HepG2 (cell line): Measurements from ENCODE around the gene MLYCD. TPM values are rescaled to one million over a fixed set of nuclear protein-coding genes. Genes with fewer than 3 reads are reported as not detected.

Experiments used
- ATAC-seq: fragments of 200-7000 bp; cut with Tn5 transposase; 3 replicates; pipeline ENCODE4 v1.9.1; 2020; ENCODE audit warnings: mild to moderate bottlenecking, moderate library complexity
- BruUV-seq: library from RNA; stranded (reverse); fragments of 400-500 nt; replicated peaks from 2 replicates; lab custom pipeline; 2021; lab: Mats Ljungman, UMichigan
- CTCF ChIA-PET: fragments of 300-600 bp; formaldehyde crosslinking; extraction: SDS; loops from one replicate; lab custom pipeline; 2021; ENCODE audit warnings: low total read pairs, inconsistent platforms, low intra/inter-chr PET ratio; lab: Yijun Ruan, JAX
- POLR2A ChIA-PET: fragments of 350-600 bp; sonication (Branson Sonifier 250); formaldehyde crosslinking; loops from one replicate; lab custom pipeline; 2020; ENCODE audit warnings: antibody characterized with exemption, inconsistent platforms; lab: Yijun Ruan, JAX
- DNase-seq: peaks from one replicate; pipeline ENCODE4 v3.0.0-alpha.2; 2015; ENCODE audit warnings: low spot score
- FAIRE-seq: peaks from 3 replicates; lab custom pipeline; 2011; peaks lifted over from hg19 to GRCh38; lab: Jason Lieb, UNC
- H2AFZ ChIP-seq: one replicate; pipeline ENCODE4 v1.6.1; 2011; ENCODE audit warnings: low read length, inconsistent platforms
- H3K27ac ChIP-seq: fragments of 300-600 bp; 3 replicates; pipeline ENCODE4 v1.8.0; 2011; ENCODE audit warnings: mixed run types, mild to moderate bottlenecking, mixed read lengths, low read length, inconsistent platforms; ENCODE audit not compliant: insufficient read depth; ENCODE audit errors: extremely low read length
- H3K27me3 ChIP-seq, 2 experiments: fragments of 200-600 bp in 1 of 2; 2 replicates in 1 of 2; 3 replicates in 1 of 2; pipeline versions ENCODE4 v1.6.0 to v1.8.0; 2011; ENCODE audit warnings: low read length in 2 of 2, mild to moderate bottlenecking in 2 of 2, moderate library complexity in 2 of 2, inconsistent platforms in 1 of 2; ENCODE audit not compliant: insufficient read depth in 2 of 2, control insufficient read depth in 1 of 2
- H3K36me3 ChIP-seq, 2 experiments: fragments of 200-600 bp in 1 of 2; replicated peaks in 1 of 2; 2 replicates in 1 of 2; 3 replicates in 1 of 2; pipeline versions ENCODE4 v1.5.1 to v1.8.0; 2011; ENCODE audit warnings: low read length in 2 of 2, inconsistent platforms in 1 of 2; ENCODE audit not compliant: insufficient read depth in 2 of 2, control insufficient read depth in 1 of 2
- H3K4me1 ChIP-seq: 2 replicates; pipeline ENCODE4 v1.5.1; 2012; ENCODE audit warnings: low read length, inconsistent platforms; ENCODE audit not compliant: insufficient read depth
- H3K4me2 ChIP-seq: 2 replicates; pipeline ENCODE4 v1.6.0; 2011; ENCODE audit warnings: low read depth, low read length, inconsistent platforms
- H3K4me3 ChIP-seq, 3 experiments: fragments of 200-600 bp in 1 of 3; sonication (generic), shearing (Covaris generic) in 1 of 3; replicated peaks in 1 of 3; 2 replicates each; pipeline ENCODE4 v1.5.1; 2011 to 2016; ENCODE audit warnings: low read length in 3 of 3, inconsistent platforms in 2 of 3, low read depth in 2 of 3, mild to moderate bottlenecking in 2 of 3, control low read depth in 1 of 3, mixed read lengths in 1 of 3; ENCODE audit not compliant: insufficient read depth in 1 of 3
- H3K79me2 ChIP-seq: one replicate; pipeline ENCODE4 v1.6.1; 2011; ENCODE audit warnings: low read length, inconsistent platforms; ENCODE audit not compliant: insufficient read depth
- H3K9ac ChIP-seq: 2 replicates; pipeline ENCODE4 v1.6.0; 2011; ENCODE audit warnings: mild to moderate bottlenecking, low read depth, low read length, inconsistent platforms; ENCODE audit not compliant: insufficient read depth
- H3K9me3 ChIP-seq: 2 replicates; pipeline ENCODE4 v1.5.1; 2012; ENCODE audit warnings: mild to moderate bottlenecking, low read length
- H4K20me1 ChIP-seq: 2 replicates; pipeline ENCODE4 v1.6.0; 2011; ENCODE audit warnings: inconsistent platforms, mild to moderate bottlenecking, low read length, moderate library complexity; ENCODE audit not compliant: insufficient read depth
- ASH2L ChIP-seq: fragments of 300-600, 200-600 bp; sonication (generic); IDR thresholded peaks from 2 replicates; pipeline ENCODE4 v1.7.0; 2017; ENCODE audit warnings: low read depth, mild to moderate bottlenecking, moderate library complexity, mixed read lengths, low read length; ENCODE audit not compliant: insufficient read length
- GPBP1L1 ChIP-seq: sonication (generic); formaldehyde crosslinking; IDR thresholded peaks from 2 replicates; pipeline ENCODE4 v1.5.0; 2020; ENCODE audit warnings: mild to moderate bottlenecking, missing genetic modification reagents
- NR2F1 ChIP-seq, 2 experiments: fragments of 450-650 bp in 1 of 2; formaldehyde crosslinking in 1 of 2; IDR thresholded peaks; 2 replicates each; pipeline versions ENCODE4 v1.5.0 to v1.6.1; 2016 to 2020; ENCODE audit warnings: mild to moderate bottlenecking in 1 of 2, missing compliant biosample characterization in 1 of 2, missing genetic modification reagents in 1 of 2, moderate library complexity in 1 of 2
- PATZ1 ChIP-seq: sonication (generic); formaldehyde crosslinking; IDR thresholded peaks from 2 replicates; pipeline ENCODE4 v1.4.0; 2020; ENCODE audit warnings: missing genetic modification reagents
- PHF5A ChIP-seq: IDR thresholded peaks from one replicate; pipeline ENCODE4 v1.6.1; 2018; ENCODE audit warnings: low read depth, missing genetic modification reagents; ENCODE audit not compliant: unreplicated experiment
- PRDM10 ChIP-seq: sonication (generic); formaldehyde crosslinking; IDR thresholded peaks from 2 replicates; pipeline ENCODE4 v1.4.0; 2020; ENCODE audit warnings: low read depth, missing genetic modification reagents
- ZNF879 ChIP-seq: sonication (generic); formaldehyde crosslinking; IDR thresholded peaks from 2 replicates; pipeline ENCODE4 v1.8.1; 2023; ENCODE audit warnings: missing genetic modification reagents
- ZZZ3 ChIP-seq: sonication (generic); formaldehyde crosslinking; IDR thresholded peaks from 2 replicates; pipeline ENCODE4 v1.4.0; 2020; ENCODE audit warnings: missing genetic modification reagents, mild to moderate bottlenecking, borderline replicate concordance
- WGBS: methylation state at CpG from one replicate; pipeline ENCODE4 v1.1.6; 2017; ENCODE audit warnings: low lambda C conversion rate; 5-methylcytosine and 5-hydroxymethylcytosine counted together
- in situ Hi-C: cut with HindIII; loops from 2 replicates; pipeline ENCODE4 v1.10.0; 2017; ENCODE audit warnings: low pct_unique_long_range_greater_than_20kb; ENCODE audit not compliant: extremely low pct_ligation_motif_present
- intact Hi-C: fragments of 100-400 bp; cut with micrococcal nuclease; formaldehyde crosslinking; loops from one replicate; pipeline ENCODE4 v1.10.0; 2022; ENCODE audit not compliant: unreplicated experiment
- polyA plus RNA-seq, 8 experiments: library from polyadenylated mRNA; depleted of rRNA in 3 of 8; stranded (reverse) in 7 of 8; unstranded in 1 of 8; fragments of >200 nt; fragmentation: Illumina TruSeq in 4 of 8; extraction: Trizol in 4 of 8; gene quantifications; 2 replicates each; pipeline versions ENCODE4 v1.2.1 to v1.2.3, GENCODE V29; 2011 to 2016; ENCODE audit warnings: low read depth in 4 of 8, missing spikeins in 1 of 8, mixed read lengths in 1 of 8; ENCODE audit not compliant: insufficient read depth in 1 of 8
- total RNA-seq, 5 experiments: library from RNA; depleted of rRNA; stranded (reverse); fragments of >200 nt; fragmentation: Illumina TruSeq; extraction: Trizol; gene quantifications; 2 replicates each; pipeline ENCODE4 v1.2.3, GENCODE V29; 2016; ENCODE audit warnings: low read depth in 1 of 5
- TF ChIP-seq, protein P1 (sequence below): sonication (generic); formaldehyde crosslinking; IDR thresholded peaks from 2 replicates; pipeline ENCODE4 v1.4.0; 2020; ENCODE audit warnings: missing genetic modification reagents
- TF ChIP-seq, protein P2 (sequence below): sonication (generic); IDR thresholded peaks from 2 replicates; pipeline ENCODE4 v1.6.1; 2016; ENCODE audit warnings: low read depth, borderline replicate concordance

MLYCD gene
- total and polyA plus RNA-seq, 2 of the 13 experiments (the other 11 are each of a cell fraction or from before 2014, with no cell fraction given): 1.8 to 4.0 TPM

DNA sequence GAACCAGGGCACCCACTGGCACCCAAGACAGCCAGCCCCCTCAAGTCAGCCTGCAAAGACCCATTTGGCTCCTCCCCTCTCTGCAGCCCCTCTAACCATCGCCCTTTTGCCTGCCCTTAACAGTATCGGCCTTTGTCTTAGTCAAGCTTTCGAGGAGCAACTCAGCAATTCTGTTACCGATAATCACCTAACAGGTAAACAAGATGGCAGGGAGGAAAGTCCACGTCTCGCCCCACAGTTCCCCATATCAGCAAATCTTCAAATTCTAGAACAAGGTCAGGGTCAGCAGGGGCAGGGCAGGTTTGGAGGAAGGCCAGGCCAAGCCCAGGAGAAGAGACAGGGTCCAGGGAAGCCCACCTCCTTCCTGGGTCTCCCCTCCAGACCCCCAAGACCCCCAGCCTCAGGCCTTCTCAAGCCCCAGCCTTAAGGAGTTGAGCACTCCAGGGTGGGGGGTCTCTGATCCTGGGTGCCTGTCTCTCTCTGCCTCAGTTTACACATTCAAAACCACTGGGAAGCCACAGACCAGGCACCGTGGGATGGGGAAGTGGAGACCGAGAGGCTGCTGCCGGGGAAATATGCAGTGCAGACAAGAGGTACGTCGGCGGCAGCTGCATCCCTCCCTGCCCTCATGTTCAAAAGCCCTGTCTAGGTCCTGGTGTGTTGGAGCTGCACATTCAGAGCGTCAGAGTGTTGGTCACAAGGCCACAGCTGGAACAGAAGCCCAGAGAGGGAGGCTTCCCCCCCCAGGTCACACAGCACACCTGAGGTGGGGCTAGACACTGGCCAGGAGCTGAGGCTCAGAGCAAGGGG is 50.2 kb downstream of the MLYCD start:
- Histone ChIP-seq H3K79me2 (peaks cover 6% of the 10 kb centered on the region), H3K4me3 (peak overlapping the region in 1 of 3 experiments; percentile 6; a peak in 1 of 6 replicates), H3K36me3 (no peaks in the 10 kb centered on the region), H2AFZ (no peak overlapping the region), H3K27ac (no peak overlapping the region), H4K20me1 (peaks cover 5% of the 10 kb centered on the region), H3K4me2 (peak overlapping the region; percentile 62), H3K4me1 (peaks cover 84% of the 10 kb centered on the region), H3K27me3 (peaks cover 0 to 3% of the 10 kb centered on the region in 2 experiments; a peak in 1 of 5 replicates), H3K9ac (no peak overlapping the region), H3K9me3 (no peaks in the 10 kb centered on the region)
- 1% methylated on average over 12 of the region's 13 CpGs for WGBS
- ChIA-PET CTCF (no interaction called here), POLR2A (interaction anchor here (0.6 kb wide), 1 partner anchor 575 kb away, joined by 6 read pairs; no protein-coding TSS in a partner anchor)
- intact Hi-C loops: no loop called here
- peak; percentile 4 for FAIRE-seq
- DNase-seq: peak; percentile 78
- BruUV-seq: no TSS peak
- in situ Hi-C loops: no loop called here
- no peak for ATAC-seq
- TF ChIP-seq ZZZ3 (no peak), NR2F1 (CRISPR knock-in tag; IDR thresholded peaks at IDR 0.05) (peak in 1 of 2 experiments; percentile 86; a peak in 2 of 4 replicates), GPBP1L1 (CRISPR knock-in tag) (no peak), PHF5A (CRISPR knock-in tag) (no peak), PRDM10 (CRISPR knock-in tag) (no peak), ZNF879 (CRISPR knock-in tag) (no peak), PATZ1 (CRISPR knock-in tag) (peak; percentile 75), ASH2L (peak; percentile 22)
- TF ChIP-seq, protein P1, sequence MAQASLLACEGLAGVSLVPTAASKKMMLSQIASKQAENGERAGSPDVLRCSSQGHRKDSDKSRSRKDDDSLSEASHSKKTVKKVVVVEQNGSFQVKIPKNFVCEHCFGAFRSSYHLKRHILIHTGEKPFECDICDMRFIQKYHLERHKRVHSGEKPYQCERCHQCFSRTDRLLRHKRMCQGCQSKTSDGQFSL: peak; percentile 100
- TF ChIP-seq, protein P2, sequence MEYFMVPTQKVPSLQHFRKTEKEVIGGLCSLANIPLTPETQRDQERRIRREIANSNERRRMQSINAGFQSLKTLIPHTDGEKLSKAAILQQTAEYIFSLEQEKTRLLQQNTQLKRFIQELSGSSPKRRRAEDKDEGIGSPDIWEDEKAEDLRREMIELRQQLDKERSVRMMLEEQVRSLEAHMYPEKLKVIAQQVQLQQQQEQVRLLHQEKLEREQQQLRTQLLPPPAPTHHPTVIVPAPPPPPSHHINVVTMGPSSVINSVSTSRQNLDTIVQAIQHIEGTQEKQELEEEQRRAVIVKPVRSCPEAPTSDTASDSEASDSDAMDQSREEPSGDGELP: peak; percentile 46; the same call in 1 of the 2 replicates
